ENCODE measurements around the gene EGFR.

- no peak for TF ChIP-seq POLR2A (IDR thresholded peaks at IDR 0.05)
- no peak for TF ChIP-seq CTCF (IDR thresholded peaks at IDR 0.05)
- TF ChIP-seq EP300 (IDR thresholded peaks at IDR 0.05) = no peak
These were observed 38.3 kb upstream of the EGFR start for GRCh38 chr7:54980521-54980920.
